A673 (cell line): Measurements from ENCODE around the gene FBXO42.

Experiments used
- EZH2 ChIP-seq: fragments of 200-600 bp; sonication (generic); IDR thresholded peaks from 2 replicates; pipeline ENCODE4 v1.6.1; 2017; ENCODE audit warnings: borderline replicate concordance, low read depth, mild to moderate bottlenecking, mixed read lengths, antibody characterized with exemption, low read length; ENCODE audit not compliant: poor library complexity, severe bottlenecking
- TF ChIP-seq, protein P1 (sequence below): fragments of 300-800, 200-600 bp; sonication (generic); conservative IDR thresholded peaks from 2 replicates; pipeline ENCODE4 v1.5.1; 2017; ENCODE audit warnings: low read depth, mild to moderate bottlenecking, antibody characterized with exemption, low read length, moderate library complexity, mixed read lengths

- TF ChIP-seq, protein P1, sequence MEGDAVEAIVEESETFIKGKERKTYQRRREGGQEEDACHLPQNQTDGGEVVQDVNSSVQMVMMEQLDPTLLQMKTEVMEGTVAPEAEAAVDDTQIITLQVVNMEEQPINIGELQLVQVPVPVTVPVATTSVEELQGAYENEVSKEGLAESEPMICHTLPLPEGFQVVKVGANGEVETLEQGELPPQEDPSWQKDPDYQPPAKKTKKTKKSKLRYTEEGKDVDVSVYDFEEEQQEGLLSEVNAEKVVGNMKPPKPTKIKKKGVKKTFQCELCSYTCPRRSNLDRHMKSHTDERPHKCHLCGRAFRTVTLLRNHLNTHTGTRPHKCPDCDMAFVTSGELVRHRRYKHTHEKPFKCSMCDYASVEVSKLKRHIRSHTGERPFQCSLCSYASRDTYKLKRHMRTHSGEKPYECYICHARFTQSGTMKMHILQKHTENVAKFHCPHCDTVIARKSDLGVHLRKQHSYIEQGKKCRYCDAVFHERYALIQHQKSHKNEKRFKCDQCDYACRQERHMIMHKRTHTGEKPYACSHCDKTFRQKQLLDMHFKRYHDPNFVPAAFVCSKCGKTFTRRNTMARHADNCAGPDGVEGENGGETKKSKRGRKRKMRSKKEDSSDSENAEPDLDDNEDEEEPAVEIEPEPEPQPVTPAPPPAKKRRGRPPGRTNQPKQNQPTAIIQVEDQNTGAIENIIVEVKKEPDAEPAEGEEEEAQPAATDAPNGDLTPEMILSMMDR: no peak
- TF ChIP-seq EZH2: no peak
Measured at GRCh38 chr1:16206547-16207317, 145.5 kb downstream of the FBXO42 start.
